Measurements from ENCODE around the gene RABEP1. TPM values are rescaled to one million over a fixed set of nuclear protein-coding genes. Genes with fewer than 3 reads are reported as not detected.

The RABEP1 gene
- total and polyA plus RNA-seq, 9 of the 15 experiments (the other 6 are each of a cell fraction or from before 2014, with no cell fraction given), result 8.2 to 38.9 (median 30.3) TPM

- TF ChIP-seq CHD2 (IDR thresholded peaks at IDR 0.05; ENCODE audit: low read depth, low read length), result no peak
- TF ChIP-seq PRMT5 (CRISPR knock-in tag; IDR thresholded peaks at IDR 0.05), result no peak
- no peak for TF ChIP-seq CREB3 (tag; conservative IDR thresholded peaks at IDR 0.05; ENCODE audit: low read depth)
- TF ChIP-seq TAF9B (IDR thresholded peaks at IDR 0.05; ENCODE audit: partially characterized antibody), result no peak
- no peak for TF ChIP-seq ZNF311 (CRISPR knock-in tag; IDR thresholded peaks at IDR 0.05)
- no peak for TF ChIP-seq ATF1 (CRISPR knock-in tag; IDR thresholded peaks at IDR 0.05)
- no peak for TF ChIP-seq ATF1 (tag; IDR thresholded peaks at IDR 0.05)
- no peak for TF ChIP-seq ZNF644 (tag; IDR thresholded peaks at IDR 0.05; ENCODE audit: low read depth)
- no peak for TF ChIP-seq SNIP1 (IDR thresholded peaks at IDR 0.05; ENCODE audit: low read depth)
- no peak for TF ChIP-seq ZNF609 (CRISPR knock-in tag; IDR thresholded peaks at IDR 0.05; ENCODE audit: borderline replicate concordance)
- TF ChIP-seq POLR2AphosphoS2 (IDR thresholded peaks at IDR 0.05; ENCODE audit: low read length), result no peak
- TF ChIP-seq ZNF766 (CRISPR knock-in tag; conservative IDR thresholded peaks at IDR 0.05), result no peak
These were observed 126.1 kb downstream of the RABEP1 start (continued) for GRCh38 chr17:5408186-5408585.

All from K562 (cell line).